ENCODE measurements around the gene IP6K2. TPM values are rescaled to one million over a fixed set of nuclear protein-coding genes. Genes with fewer than 3 reads are reported as not detected.

Gene IP6K2
- total RNA-seq, 2 experiments from 2014 or later, result 39.4 to 48.3 TPM

- CTCF ChIA-PET, result interaction anchor here (0.8 kb wide), 1 partner anchor 400 kb away, joined by 4 read pairs; no protein-coding TSS in a partner anchor
- no peaks in the 10 kb centered on the region for H3K27me3 Mint-ChIP-seq
- no peak overlapping the region for H3K4me3 Mint-ChIP-seq
- DNase-seq (no peak), ATAC-seq (no peak)
- intact Hi-C loops (cut with DNase I, micrococcal nuclease), result no loop called here
- no peak overlapping the region for H3K27ac Mint-ChIP-seq
- peaks cover 43% of the 10 kb centered on the region for H3K4me1 Mint-ChIP-seq
- peaks cover 22% of the 10 kb centered on the region for H3K36me3 Mint-ChIP-seq (ENCODE audit: low read depth)
- POLR2A ChIA-PET, result no interaction called here
- no peaks in the 10 kb centered on the region for H3K9me3 Mint-ChIP-seq (ENCODE audit: low read depth)
Observed at GRCh38 chr3:48700731-48701405, 16.2 kb downstream of the IP6K2 start.

- intact Hi-C loops (cut with DNase I, micrococcal nuclease), result no loop called here
- Mint-ChIP-seq H3K9me3 (ENCODE audit: low read depth) (no peaks in the 10 kb centered on the region), H3K27me3 (no peaks in the 10 kb centered on the region), H3K4me1 (peaks cover 38% of the 10 kb centered on the region), H3K36me3 (ENCODE audit: low read depth) (peaks cover 24% of the 10 kb centered on the region), H3K4me3 (no peak overlapping the region), H3K27ac (peak overlapping the region; percentile 25)
- POLR2A ChIA-PET, result interaction anchor here (0.7 kb wide), 2 partner anchors 14 to 18 kb away, joined by 3 to 4 read pairs; partner anchors contain the start of gene IP6K2
- ATAC-seq (no peak), DNase-seq (no peak)
- CTCF ChIA-PET, result interaction anchor here (1.3 to 1.8 kb wide), 3 partner anchors 11 to 263 kb away, joined by 3 to 5 read pairs (median 4); partner anchors contain the start of gene NCKIPSD
Observed at GRCh38 chr3:48698891-48699290, 18.1 kb downstream of the IP6K2 start.

GRCh38 chr3:48697952-48698351 lies 19.1 kb downstream of the IP6K2 start:
- Mint-ChIP-seq H3K27ac (no peak overlapping the region), H3K4me1 (peaks cover 36% of the 10 kb centered on the region), H3K36me3 (ENCODE audit: low read depth) (peaks cover 26% of the 10 kb centered on the region), H3K9me3 (ENCODE audit: low read depth) (no peaks in the 10 kb centered on the region), H3K4me3 (no peak overlapping the region), H3K27me3 (no peaks in the 10 kb centered on the region)
- ATAC-seq (peak; percentile 87), DNase-seq (no peak)
- intact Hi-C loops (cut with DNase I, micrococcal nuclease), result no loop called here
- POLR2A ChIA-PET, result interaction anchor here (0.5 to 0.7 kb wide), 2 partner anchors 19 to 356 kb away, joined by 3 to 4 read pairs; partner anchors contain the start of gene IP6K2
- CTCF ChIA-PET, result interaction anchor here (0.6 to 1.8 kb wide), 3 partner anchors 12 to 262 kb away, joined by 3 to 5 read pairs (median 3); partner anchors contain the start of gene NCKIPSD

- ATAC-seq (no peak), DNase-seq (no peak)
- ChIA-PET POLR2A (interaction anchor here (0.6 to 0.9 kb wide), 2 partner anchors 14 to 26 kb away, joined by 3 to 8 read pairs; no protein-coding TSS in a partner anchor), CTCF (interaction anchor here (0.6 to 1.5 kb wide), 3 partner anchors 10 to 429 kb away, joined by 3 to 4 read pairs (median 4); no protein-coding TSS in a partner anchor)
- Mint-ChIP-seq H3K27me3 (no peaks in the 10 kb centered on the region), H3K4me1 (peaks cover 28% of the 10 kb centered on the region), H3K27ac (peak overlapping the region; percentile 2), H3K4me3 (no peak overlapping the region), H3K9me3 (ENCODE audit: low read depth) (no peaks in the 10 kb centered on the region), H3K36me3 (ENCODE audit: low read depth) (peaks cover 24% of the 10 kb centered on the region)
- intact Hi-C loops (cut with DNase I, micrococcal nuclease), result no loop called here
Observed at GRCh38 chr3:48696601-48697000, 20.4 kb downstream of the IP6K2 start.

GRCh38 chr3:48696156-48696555 lies 20.9 kb downstream of the IP6K2 start:
- DNase-seq (no peak), ATAC-seq (no peak)
- H3K9me3 Mint-ChIP-seq (ENCODE audit: low read depth), result no peaks in the 10 kb centered on the region
- peaks cover 28% of the 10 kb centered on the region for H3K4me1 Mint-ChIP-seq
- H3K36me3 Mint-ChIP-seq (ENCODE audit: low read depth), result peaks cover 27% of the 10 kb centered on the region
- ChIA-PET CTCF (interaction anchor here (0.6 to 1.5 kb wide), 3 partner anchors 11 to 428 kb away, joined by 3 to 4 read pairs (median 4); no protein-coding TSS in a partner anchor), POLR2A (interaction anchor here (0.9 kb wide), 1 partner anchor 26 kb away, joined by 3 read pairs; no protein-coding TSS in a partner anchor)
- intact Hi-C loops (cut with DNase I, micrococcal nuclease), result no loop called here
- H3K27me3 Mint-ChIP-seq, result no peaks in the 10 kb centered on the region
- no peak overlapping the region for H3K4me3 Mint-ChIP-seq
- H3K27ac Mint-ChIP-seq, result peak overlapping the region; percentile 8

GRCh38 chr3:48695393-48695753 lies 21.6 kb downstream of the IP6K2 start:
- Mint-ChIP-seq H3K36me3 (ENCODE audit: low read depth) (peaks cover 31% of the 10 kb centered on the region), H3K27me3 (no peaks in the 10 kb centered on the region), H3K27ac (no peak overlapping the region), H3K4me3 (no peak overlapping the region), H3K9me3 (ENCODE audit: low read depth) (no peaks in the 10 kb centered on the region), H3K4me1 (peaks cover 25% of the 10 kb centered on the region)
- POLR2A ChIA-PET, result no interaction called here
- CTCF ChIA-PET, result interaction anchor here (1.5 kb wide), 1 partner anchor 11 kb away, joined by 4 read pairs; no protein-coding TSS in a partner anchor
- intact Hi-C loops (cut with DNase I, micrococcal nuclease), result no loop called here
- ATAC-seq (no peak), DNase-seq (no peak)

GRCh38 chr3:48694610-48695392 lies 22.2 kb downstream of the IP6K2 start:
- Mint-ChIP-seq H3K9me3 (ENCODE audit: low read depth) (no peaks in the 10 kb centered on the region), H3K27ac (peak overlapping the region; percentile 15), H3K27me3 (no peaks in the 10 kb centered on the region), H3K4me1 (peaks cover 21% of the 10 kb centered on the region), H3K4me3 (no peak overlapping the region), H3K36me3 (ENCODE audit: low read depth) (peaks cover 34% of the 10 kb centered on the region)
- DNase-seq (no peak), ATAC-seq (no peak)
- POLR2A ChIA-PET, result no interaction called here
- intact Hi-C loops (cut with DNase I, micrococcal nuclease), result no loop called here
- CTCF ChIA-PET, result interaction anchor here (1.5 kb wide), 1 partner anchor 12 kb away, joined by 4 read pairs; no protein-coding TSS in a partner anchor

GRCh38 chr3:48693826-48694225 lies 23.2 kb downstream of the IP6K2 start:
- H3K27ac Mint-ChIP-seq, result no peak overlapping the region
- no peaks in the 10 kb centered on the region for H3K9me3 Mint-ChIP-seq (ENCODE audit: low read depth)
- ChIA-PET CTCF (no interaction called here), POLR2A (no interaction called here)
- ATAC-seq (no peak), DNase-seq (no peak)
- H3K4me3 Mint-ChIP-seq, result no peak overlapping the region
- peaks cover 16% of the 10 kb centered on the region for H3K4me1 Mint-ChIP-seq
- intact Hi-C loops (cut with DNase I, micrococcal nuclease), result no loop called here
- H3K36me3 Mint-ChIP-seq (ENCODE audit: low read depth), result peaks cover 30% of the 10 kb centered on the region
- H3K27me3 Mint-ChIP-seq, result no peaks in the 10 kb centered on the region

- H3K27me3 Mint-ChIP-seq, result no peaks in the 10 kb centered on the region
- DNase-seq (no peak), ATAC-seq (no peak)
- H3K36me3 Mint-ChIP-seq (ENCODE audit: low read depth), result peaks cover 40% of the 10 kb centered on the region
- H3K9me3 Mint-ChIP-seq (ENCODE audit: low read depth), result no peaks in the 10 kb centered on the region
- H3K4me1 Mint-ChIP-seq, result peaks cover 9% of the 10 kb centered on the region
- POLR2A ChIA-PET, result interaction anchor here (0.5 kb wide), 1 partner anchor 12 kb away, joined by 4 read pairs; no protein-coding TSS in a partner anchor
- H3K4me3 Mint-ChIP-seq, result no peak overlapping the region
- H3K27ac Mint-ChIP-seq, result no peak overlapping the region
- CTCF ChIA-PET, result interaction anchor here (0.6 kb wide), 1 partner anchor 134 kb away, joined by 3 read pairs; no protein-coding TSS in a partner anchor
- intact Hi-C loops (cut with DNase I, micrococcal nuclease), result no loop called here
Observed at GRCh38 chr3:48692551-48692950, 24.5 kb downstream of the IP6K2 start.

- ChIA-PET CTCF (interaction anchor here (0.6 to 0.7 kb wide), 3 partner anchors 57 to 182 kb away, joined by 3 read pairs; no protein-coding TSS in a partner anchor), POLR2A (no interaction called here)
- Mint-ChIP-seq H3K4me3 (no peak overlapping the region), H3K27me3 (no peaks in the 10 kb centered on the region), H3K9me3 (ENCODE audit: low read depth) (no peaks in the 10 kb centered on the region), H3K27ac (no peak overlapping the region), H3K4me1 (peaks cover 5% of the 10 kb centered on the region), H3K36me3 (ENCODE audit: low read depth) (peaks cover 42% of the 10 kb centered on the region)
- intact Hi-C loops (cut with DNase I, micrococcal nuclease), result no loop called here
- no peak for DNase-seq
- no peak for ATAC-seq
Observed at GRCh38 chr3:48690846-48691458, 26.1 kb downstream of the IP6K2 start.

GRCh38 chr3:48689384-48689783 lies 27.6 kb downstream of the IP6K2 start:
- H3K27ac Mint-ChIP-seq, result no peak overlapping the region

More at GRCh38 chr3:48689384-48689783, 27.6 kb downstream of the IP6K2 start:
- intact Hi-C loops (cut with DNase I, micrococcal nuclease), result no loop called here
- peaks cover 34% of the 10 kb centered on the region for H3K36me3 Mint-ChIP-seq (ENCODE audit: low read depth)
- H3K9me3 Mint-ChIP-seq (ENCODE audit: low read depth), result no peaks in the 10 kb centered on the region
- ChIA-PET POLR2A (no interaction called here), CTCF (interaction anchor here (1.1 to 1.2 kb wide), 2 partner anchors 12 to 28 kb away, joined by 3 read pairs; partner anchors contain the start of gene IP6K2)
- DNase-seq, result no peak
- no peak for ATAC-seq
- H3K4me1 Mint-ChIP-seq, result peaks cover 9% of the 10 kb centered on the region
- H3K27me3 Mint-ChIP-seq, result no peaks in the 10 kb centered on the region
- H3K4me3 Mint-ChIP-seq, result no peak overlapping the region
